Measurements from ENCODE around the gene STARD5. TPM values are rescaled to one million over a fixed set of nuclear protein-coding genes. Genes with fewer than 3 reads are reported as not detected.

Gene STARD5
- total RNA-seq, 2 experiments from 2014 or later, result 6.5 to 20.3 TPM

DNA sequence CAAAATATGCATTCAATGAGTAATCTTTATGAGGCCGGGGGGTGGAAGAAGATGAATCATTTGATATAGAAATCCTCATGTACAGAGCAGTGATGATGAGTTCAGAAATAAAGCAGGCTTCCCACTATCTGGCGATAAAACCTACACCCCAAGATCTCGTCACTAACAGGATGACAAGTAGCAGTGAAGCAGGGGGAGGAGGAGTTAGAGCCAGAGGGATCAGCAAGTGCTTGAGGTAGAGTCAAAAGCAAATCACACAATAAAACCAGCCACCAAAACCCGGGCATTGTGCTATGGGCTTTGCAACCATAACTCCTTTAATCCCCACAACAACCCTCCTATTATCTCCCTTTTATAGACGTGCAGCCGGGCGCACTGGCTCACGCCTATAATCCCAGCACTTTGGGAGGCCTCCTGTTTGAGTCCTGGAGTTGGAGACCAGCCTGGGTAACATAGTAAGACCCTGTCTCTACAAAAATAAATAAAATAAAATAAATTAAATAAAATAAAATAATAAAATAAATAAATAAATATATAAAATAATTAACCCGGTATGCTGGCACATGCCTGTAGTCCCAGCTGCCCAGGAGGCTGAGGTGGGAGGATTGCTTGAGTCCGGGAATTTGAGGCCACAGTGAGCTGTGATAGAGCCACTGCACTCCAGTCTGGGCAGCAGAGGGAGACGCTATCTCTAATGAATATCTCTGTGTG is 53.0 kb downstream of the STARD5 start:
- POLR2A ChIA-PET, result no interaction called here
- CTCF ChIA-PET (ENCODE audit: unreplicated experiment), result no interaction called here
- no TSS peak for BruUV-seq (replicated peaks)
- Histone ChIP-seq H3K9me3 (ENCODE audit: low read length) (peaks cover 5% of the 10 kb centered on the region), H3K36me3 (ENCODE audit: insufficient read depth, low read length) (no peaks in the 10 kb centered on the region), H3K4me3 (ENCODE audit: low read depth, low read length, poor library complexity, severe bottlenecking) (no peak overlapping the region), H3K79me2 (ENCODE audit: insufficient read depth, low read depth, low read length) (no peaks in the 10 kb centered on the region), H2AFZ (ENCODE audit: low read length) (no peak overlapping the region), H3K4me2 (ENCODE audit: low read length) (no peak overlapping the region), H3K9me2 (ENCODE audit: insufficient read depth, low read length) (no peaks in the 10 kb centered on the region), H4K20me1 (ENCODE audit: insufficient read depth, low read length) (no peaks in the 10 kb centered on the region), H3K4me1 (ENCODE audit: insufficient read depth, low read length, poor library complexity, severe bottlenecking) (peaks cover 15% of the 10 kb centered on the region), H3K27ac (ENCODE audit: low read depth, low read length, poor library complexity, severe bottlenecking) (no peak overlapping the region)
- TF ChIP-seq EZH2phosphoT487 (IDR thresholded peaks at IDR 0.05; ENCODE audit: borderline replicate concordance, low read depth, low read length), result no peak
- TF ChIP-seq, protein P1, sequence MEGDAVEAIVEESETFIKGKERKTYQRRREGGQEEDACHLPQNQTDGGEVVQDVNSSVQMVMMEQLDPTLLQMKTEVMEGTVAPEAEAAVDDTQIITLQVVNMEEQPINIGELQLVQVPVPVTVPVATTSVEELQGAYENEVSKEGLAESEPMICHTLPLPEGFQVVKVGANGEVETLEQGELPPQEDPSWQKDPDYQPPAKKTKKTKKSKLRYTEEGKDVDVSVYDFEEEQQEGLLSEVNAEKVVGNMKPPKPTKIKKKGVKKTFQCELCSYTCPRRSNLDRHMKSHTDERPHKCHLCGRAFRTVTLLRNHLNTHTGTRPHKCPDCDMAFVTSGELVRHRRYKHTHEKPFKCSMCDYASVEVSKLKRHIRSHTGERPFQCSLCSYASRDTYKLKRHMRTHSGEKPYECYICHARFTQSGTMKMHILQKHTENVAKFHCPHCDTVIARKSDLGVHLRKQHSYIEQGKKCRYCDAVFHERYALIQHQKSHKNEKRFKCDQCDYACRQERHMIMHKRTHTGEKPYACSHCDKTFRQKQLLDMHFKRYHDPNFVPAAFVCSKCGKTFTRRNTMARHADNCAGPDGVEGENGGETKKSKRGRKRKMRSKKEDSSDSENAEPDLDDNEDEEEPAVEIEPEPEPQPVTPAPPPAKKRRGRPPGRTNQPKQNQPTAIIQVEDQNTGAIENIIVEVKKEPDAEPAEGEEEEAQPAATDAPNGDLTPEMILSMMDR (conservative IDR thresholded peaks at IDR 0.05; ENCODE audit: low read length), result no peak
- intact Hi-C loops (cut with micrococcal nuclease; ENCODE audit: unreplicated experiment), result no loop called here
- no peak for DNase-seq (ENCODE audit: low spot score)

DNA sequence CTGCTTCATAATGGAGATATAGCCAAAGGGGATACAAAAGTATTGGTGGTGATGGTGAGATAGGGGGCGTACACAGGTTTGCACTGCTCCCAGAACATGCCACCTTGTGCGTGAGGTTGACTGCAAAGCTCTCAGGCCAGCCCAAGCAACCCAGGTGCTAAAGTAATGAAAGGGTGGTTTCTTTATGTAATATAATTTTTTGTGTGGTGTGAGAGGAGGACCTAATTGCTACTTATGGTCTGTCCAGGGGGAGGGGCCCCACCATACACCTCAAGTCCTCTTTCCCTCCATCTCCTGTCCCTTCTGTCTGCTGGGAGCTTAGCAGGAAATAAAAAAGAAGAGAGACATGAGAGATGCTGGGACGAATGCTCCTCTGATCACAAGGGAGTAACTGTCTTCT is 53.8 kb downstream of the STARD5 start:
- peaks cover 17% of the 10 kb centered on the region for H3K4me1 ChIP-seq (ENCODE audit: insufficient read depth, low read length, poor library complexity, severe bottlenecking)
- no peak overlapping the region for H3K4me2 ChIP-seq (ENCODE audit: low read length)
- H3K9me3 ChIP-seq (ENCODE audit: low read length), result no peaks in the 10 kb centered on the region
- no peaks in the 10 kb centered on the region for H3K36me3 ChIP-seq (ENCODE audit: insufficient read depth, low read length)
- TF ChIP-seq, protein P1 (conservative IDR thresholded peaks at IDR 0.05; ENCODE audit: low read length), result no peak; the same call in 1 of the 2 replicates
- TF ChIP-seq EZH2phosphoT487 (IDR thresholded peaks at IDR 0.05; ENCODE audit: borderline replicate concordance, low read depth, low read length), result no peak
- intact Hi-C loops (cut with micrococcal nuclease; ENCODE audit: unreplicated experiment), result no loop called here
- H3K27ac ChIP-seq (ENCODE audit: low read depth, low read length, poor library complexity, severe bottlenecking), result no peak overlapping the region
- no peaks in the 10 kb centered on the region for H3K79me2 ChIP-seq (ENCODE audit: insufficient read depth, low read depth, low read length)
- no peak overlapping the region for H2AFZ ChIP-seq (ENCODE audit: low read length)
- ChIA-PET CTCF (ENCODE audit: unreplicated experiment) (no interaction called here), POLR2A (no interaction called here)
- no TSS peak for BruUV-seq (replicated peaks)
- H3K4me3 ChIP-seq (ENCODE audit: low read depth, low read length, poor library complexity, severe bottlenecking), result no peak overlapping the region
- H4K20me1 ChIP-seq (ENCODE audit: insufficient read depth, low read length), result no peaks in the 10 kb centered on the region
- no peak for DNase-seq (ENCODE audit: low spot score)
- H3K9me2 ChIP-seq (ENCODE audit: insufficient read depth, low read length), result no peaks in the 10 kb centered on the region

DNA sequence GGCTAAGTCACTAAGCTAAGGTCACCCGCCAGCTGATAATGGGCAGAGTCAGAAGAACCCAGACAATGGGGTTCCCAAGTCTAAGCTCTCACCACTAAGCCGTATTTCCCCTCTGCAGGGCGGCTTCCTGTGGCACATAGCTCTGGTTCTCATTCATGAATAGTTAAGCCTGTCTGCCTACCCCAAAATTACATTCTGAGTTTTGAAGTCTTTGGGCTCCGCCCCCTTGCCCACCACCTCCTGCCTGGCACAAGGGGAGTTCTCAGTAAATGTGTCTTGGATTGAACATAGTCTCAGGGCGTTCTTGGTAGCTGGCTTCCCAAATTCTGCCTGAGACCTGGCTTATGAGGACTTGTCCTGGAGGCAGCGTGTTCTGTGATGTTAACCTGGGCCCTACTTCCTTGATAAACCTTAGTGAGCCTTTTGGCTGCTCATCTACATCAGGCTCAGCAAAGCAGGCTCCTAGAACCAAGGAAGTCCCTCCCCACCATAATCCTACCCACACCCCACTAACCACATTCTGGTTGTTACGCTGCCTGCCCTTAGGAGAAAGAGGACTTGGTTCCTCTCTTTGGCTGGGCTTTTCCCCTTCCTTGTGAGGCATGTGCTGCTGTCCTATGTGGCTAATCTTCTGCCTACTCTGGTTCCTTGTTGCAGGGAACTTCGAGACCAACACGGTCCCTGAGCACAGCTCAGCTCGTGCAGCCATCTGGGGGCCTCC is 54.9 kb downstream of the STARD5 start:
- TF ChIP-seq, protein P1 (conservative IDR thresholded peaks at IDR 0.05; ENCODE audit: low read length), result no peak
- TF ChIP-seq EZH2phosphoT487 (IDR thresholded peaks at IDR 0.05; ENCODE audit: borderline replicate concordance, low read depth, low read length), result no peak
- H3K36me3 ChIP-seq (ENCODE audit: insufficient read depth, low read length), result no peaks in the 10 kb centered on the region
- intact Hi-C loops (cut with micrococcal nuclease; ENCODE audit: unreplicated experiment), result loop anchor here (5.0 kb wide), 3 partner anchors 272 to 812 kb away; partner anchors contain the start of gene MEX3B
- H3K9me3 ChIP-seq (ENCODE audit: low read length), result no peaks in the 10 kb centered on the region
- ChIA-PET POLR2A (interaction anchor here (1.1 kb wide), 1 partner anchor 58 kb away, joined by 3 read pairs; no protein-coding TSS in a partner anchor), CTCF (ENCODE audit: unreplicated experiment) (no interaction called here)
- H2AFZ ChIP-seq (ENCODE audit: low read length), result no peak overlapping the region
- no peak for DNase-seq (ENCODE audit: low spot score)
- no peak overlapping the region for H3K4me3 ChIP-seq (ENCODE audit: low read depth, low read length, poor library complexity, severe bottlenecking)
- peaks cover 21% of the 10 kb centered on the region for H3K4me1 ChIP-seq (ENCODE audit: insufficient read depth, low read length, poor library complexity, severe bottlenecking)
- H3K27ac ChIP-seq (ENCODE audit: low read depth, low read length, poor library complexity, severe bottlenecking), result no peak overlapping the region
- H3K9me2 ChIP-seq (ENCODE audit: insufficient read depth, low read length), result no peaks in the 10 kb centered on the region
- H3K79me2 ChIP-seq (ENCODE audit: insufficient read depth, low read depth, low read length), result no peaks in the 10 kb centered on the region
- no TSS peak for BruUV-seq (replicated peaks)
- H4K20me1 ChIP-seq (ENCODE audit: insufficient read depth, low read length), result no peaks in the 10 kb centered on the region
- no peak overlapping the region for H3K4me2 ChIP-seq (ENCODE audit: low read length)
